ENCODE measurements around the gene SYDE2.

DNA sequence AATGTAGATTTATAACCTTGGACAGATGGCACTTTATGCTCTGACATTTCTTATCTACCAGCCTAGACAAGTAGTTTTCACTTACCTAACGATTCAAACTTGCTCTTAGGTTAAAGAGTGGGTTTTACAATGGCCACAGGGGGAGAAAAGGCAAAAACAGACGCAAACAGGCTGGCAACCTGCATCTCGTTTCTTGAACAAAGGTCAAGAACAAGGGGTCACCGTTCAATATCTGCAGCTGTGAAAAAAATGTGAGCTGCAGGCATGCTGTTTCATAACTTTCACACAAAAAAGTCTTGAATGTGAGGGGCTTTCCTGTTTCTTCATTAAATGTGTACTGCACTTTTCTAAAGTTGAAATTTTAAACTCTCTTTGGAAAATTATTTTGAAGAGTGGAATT, 49.4 kb downstream of the SYDE2 start:
- TF ChIP-seq, protein P1, sequence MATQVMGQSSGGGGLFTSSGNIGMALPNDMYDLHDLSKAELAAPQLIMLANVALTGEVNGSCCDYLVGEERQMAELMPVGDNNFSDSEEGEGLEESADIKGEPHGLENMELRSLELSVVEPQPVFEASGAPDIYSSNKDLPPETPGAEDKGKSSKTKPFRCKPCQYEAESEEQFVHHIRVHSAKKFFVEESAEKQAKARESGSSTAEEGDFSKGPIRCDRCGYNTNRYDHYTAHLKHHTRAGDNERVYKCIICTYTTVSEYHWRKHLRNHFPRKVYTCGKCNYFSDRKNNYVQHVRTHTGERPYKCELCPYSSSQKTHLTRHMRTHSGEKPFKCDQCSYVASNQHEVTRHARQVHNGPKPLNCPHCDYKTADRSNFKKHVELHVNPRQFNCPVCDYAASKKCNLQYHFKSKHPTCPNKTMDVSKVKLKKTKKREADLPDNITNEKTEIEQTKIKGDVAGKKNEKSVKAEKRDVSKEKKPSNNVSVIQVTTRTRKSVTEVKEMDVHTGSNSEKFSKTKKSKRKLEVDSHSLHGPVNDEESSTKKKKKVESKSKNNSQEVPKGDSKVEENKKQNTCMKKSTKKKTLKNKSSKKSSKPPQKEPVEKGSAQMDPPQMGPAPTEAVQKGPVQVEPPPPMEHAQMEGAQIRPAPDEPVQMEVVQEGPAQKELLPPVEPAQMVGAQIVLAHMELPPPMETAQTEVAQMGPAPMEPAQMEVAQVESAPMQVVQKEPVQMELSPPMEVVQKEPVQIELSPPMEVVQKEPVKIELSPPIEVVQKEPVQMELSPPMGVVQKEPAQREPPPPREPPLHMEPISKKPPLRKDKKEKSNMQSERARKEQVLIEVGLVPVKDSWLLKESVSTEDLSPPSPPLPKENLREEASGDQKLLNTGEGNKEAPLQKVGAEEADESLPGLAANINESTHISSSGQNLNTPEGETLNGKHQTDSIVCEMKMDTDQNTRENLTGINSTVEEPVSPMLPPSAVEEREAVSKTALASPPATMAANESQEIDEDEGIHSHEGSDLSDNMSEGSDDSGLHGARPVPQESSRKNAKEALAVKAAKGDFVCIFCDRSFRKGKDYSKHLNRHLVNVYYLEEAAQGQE (IDR thresholded peaks at IDR 0.05; ENCODE audit: low read depth), result no peak
- no peak for TF ChIP-seq EP300 (IDR thresholded peaks at IDR 0.05; ENCODE audit: borderline replicate concordance)
- TF ChIP-seq CREB1 (IDR thresholded peaks at IDR 0.05; ENCODE audit: low read depth), result no peak
- no peak for TF ChIP-seq TAF1 (IDR thresholded peaks at IDR 0.05; ENCODE audit: low read depth)
- TF ChIP-seq NFIC (IDR thresholded peaks at IDR 0.05), result no peak
- TF ChIP-seq, protein P2, sequence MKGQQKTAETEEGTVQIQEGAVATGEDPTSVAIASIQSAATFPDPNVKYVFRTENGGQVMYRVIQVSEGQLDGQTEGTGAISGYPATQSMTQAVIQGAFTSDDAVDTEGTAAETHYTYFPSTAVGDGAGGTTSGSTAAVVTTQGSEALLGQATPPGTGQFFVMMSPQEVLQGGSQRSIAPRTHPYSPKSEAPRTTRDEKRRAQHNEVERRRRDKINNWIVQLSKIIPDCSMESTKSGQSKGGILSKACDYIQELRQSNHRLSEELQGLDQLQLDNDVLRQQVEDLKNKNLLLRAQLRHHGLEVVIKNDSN (IDR thresholded peaks at IDR 0.05), result no peak
- TF ChIP-seq TCF12 (IDR thresholded peaks at IDR 0.05; ENCODE audit: low read depth), result no peak
- TF ChIP-seq RAD21 (IDR thresholded peaks at IDR 0.05; ENCODE audit: low read depth), result no peak
- no peak for TF ChIP-seq CEBPB (IDR thresholded peaks at IDR 0.05)
- TF ChIP-seq FOXM1 (IDR thresholded peaks at IDR 0.05; ENCODE audit: borderline replicate concordance, low read depth), result no peak

Data from Ishikawa (cell line).